CD4-positive, alpha-beta T cell treated with Interleukin-12 subunit alpha and Interleukin-12 subunit beta, for 1 hour (primary cell): ENCODE data around the gene VPS26B.
"Not testable (repeated sequence)": the region's sequence is repeated elsewhere in the genome, so short reads cannot be mapped to it uniquely, and the experiment has no call there.

ENCODE experiments used
- DNase-seq: peaks from one replicate; pipeline ENCODE4 v3.0.0-alpha.2; 2020

Gene VPS26B

GRCh38 chr11:134233729-134234179 lies 9.3 kb downstream of the VPS26B start:
- DNase-seq: no peak

- DNase-seq: no peak
These were observed 10.9 kb downstream of the VPS26B start for GRCh38 chr11:134235399-134235798.

- no peak for DNase-seq
These were observed 12.5 kb downstream of the VPS26B start for GRCh38 chr11:134236834-134237556.

GRCh38 chr11:134237557-134237922 lies 13.1 kb downstream of the VPS26B start:
- DNase-seq: no peak

DNA sequence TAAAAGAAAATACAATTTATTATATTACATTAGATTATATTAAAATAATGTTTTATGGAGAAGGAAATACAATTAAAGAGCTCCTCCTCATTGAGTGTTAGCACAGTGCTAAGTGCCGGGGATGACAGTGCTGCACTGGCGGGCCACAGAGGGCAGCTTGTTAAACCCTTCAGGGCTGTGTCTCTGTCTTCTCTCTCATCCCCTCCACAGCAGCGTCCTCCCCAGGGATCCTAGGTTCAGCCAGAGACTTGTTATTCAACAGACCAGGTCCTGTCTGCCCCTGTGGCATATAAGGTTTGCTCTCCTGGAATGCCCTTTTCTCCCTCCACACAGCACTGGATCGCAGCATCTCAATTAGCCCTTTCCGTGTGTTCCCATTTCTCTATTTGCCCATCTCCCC lies 14.5 kb downstream of the VPS26B start:
- no peak for DNase-seq

DNA sequence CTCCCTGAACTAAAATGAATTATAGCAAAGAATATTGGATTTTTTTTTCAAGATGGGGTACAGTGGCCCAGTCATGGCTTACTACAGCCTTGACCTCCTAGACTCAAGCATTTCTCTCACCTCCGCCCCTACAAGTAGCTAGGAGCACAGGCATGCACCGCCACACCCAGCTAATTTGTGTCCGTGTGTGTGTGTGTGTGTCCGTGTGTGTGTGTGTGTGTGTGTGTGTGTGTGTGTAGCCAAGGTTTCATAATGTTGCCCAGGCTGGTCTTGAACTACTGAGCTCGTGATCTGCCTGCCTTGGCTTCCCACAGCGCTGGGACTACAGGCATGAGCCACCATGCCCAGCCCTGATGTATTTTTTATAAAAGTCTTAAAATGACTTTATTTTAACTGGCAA lies 16.1 kb downstream of the VPS26B start:
- no peak for DNase-seq

- DNase-seq: no peak
These were observed 17.9 kb downstream of the VPS26B start for GRCh38 chr11:134242376-134242775.

GRCh38 chr11:134243913-134244312 lies 19.4 kb downstream of the VPS26B start:
- DNase-seq: no peak

- DNase-seq: peak; percentile 36
These were observed 20.1 kb downstream of the VPS26B start for GRCh38 chr11:134244593-134244992.

- no peak for DNase-seq
These were observed 21.0 kb downstream of the VPS26B start for GRCh38 chr11:134245434-134245833.

GRCh38 chr11:134246100-134246499 lies 21.6 kb downstream of the VPS26B start:
- DNase-seq: no peak

DNA sequence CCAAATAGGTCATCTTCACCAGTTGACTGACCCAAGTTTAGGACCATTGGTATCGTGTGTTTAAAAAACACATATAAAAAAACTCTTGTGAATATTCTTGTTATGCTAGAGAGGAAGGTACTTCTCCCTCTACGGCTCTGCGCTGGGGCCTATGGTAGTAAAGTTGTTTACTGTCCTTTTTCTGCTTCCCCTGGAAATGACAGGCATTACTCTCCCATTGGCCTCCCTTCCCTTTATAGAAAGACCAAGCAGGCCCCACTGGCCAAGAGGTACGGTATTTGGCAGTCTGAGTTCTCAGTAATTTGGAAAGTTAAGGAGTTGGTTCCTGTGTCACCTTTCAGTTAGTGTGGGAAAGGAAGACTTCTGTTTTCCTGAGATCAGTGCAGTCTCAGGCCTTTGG lies 22.2 kb downstream of the VPS26B start:
- DNase-seq: no peak

DNA sequence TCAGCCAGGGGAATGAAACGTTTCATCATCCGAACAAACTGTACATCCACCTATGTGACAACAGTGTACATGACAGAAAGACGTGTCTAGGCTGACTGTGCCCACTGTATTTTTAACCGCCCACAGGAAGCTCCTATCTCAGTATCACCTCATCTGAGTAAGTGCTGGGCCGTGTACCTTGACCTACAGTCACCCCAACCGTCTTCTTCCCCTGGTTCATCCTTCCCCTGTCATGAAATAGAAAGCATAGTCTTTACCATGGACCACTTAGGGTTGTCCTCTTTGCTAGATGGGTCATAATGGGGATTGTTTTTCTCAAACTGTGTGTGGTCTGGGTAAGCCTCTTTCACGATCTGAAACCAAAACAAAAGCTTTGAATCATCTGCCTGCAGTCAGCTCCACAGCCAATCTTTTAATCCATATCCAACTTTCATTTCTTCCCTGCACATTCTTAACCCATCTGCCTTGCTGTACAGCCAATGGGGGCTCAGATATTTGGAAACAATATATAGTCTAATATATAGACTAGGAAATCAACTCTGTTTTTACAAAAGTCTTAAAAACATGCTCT lies 24.5 kb downstream of the VPS26B start:
- DNase-seq: no peak

DNA sequence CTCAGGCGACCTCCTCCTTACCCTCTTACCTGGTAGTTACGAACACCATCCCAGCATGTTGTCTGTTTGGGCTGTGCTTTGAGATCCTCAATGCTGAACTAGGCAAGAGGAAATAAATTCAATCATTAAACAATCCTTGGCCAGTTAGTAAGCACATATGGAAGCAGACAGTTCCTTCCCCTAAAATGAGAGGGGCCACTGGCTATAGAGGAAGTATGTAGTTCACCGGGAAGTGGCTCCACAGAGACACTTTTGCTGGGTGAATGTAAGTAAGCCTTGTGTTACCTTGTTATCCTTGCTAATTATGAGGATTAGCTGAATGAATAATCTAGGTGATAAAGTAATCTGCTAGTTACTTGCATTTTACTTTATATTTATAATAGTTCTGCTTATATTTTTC lies 25.8 kb downstream of the VPS26B start:
- DNase-seq: no peak

- no peak for DNase-seq
These were observed 26.2 kb downstream of the VPS26B start for GRCh38 chr11:134250675-134251074.

DNA sequence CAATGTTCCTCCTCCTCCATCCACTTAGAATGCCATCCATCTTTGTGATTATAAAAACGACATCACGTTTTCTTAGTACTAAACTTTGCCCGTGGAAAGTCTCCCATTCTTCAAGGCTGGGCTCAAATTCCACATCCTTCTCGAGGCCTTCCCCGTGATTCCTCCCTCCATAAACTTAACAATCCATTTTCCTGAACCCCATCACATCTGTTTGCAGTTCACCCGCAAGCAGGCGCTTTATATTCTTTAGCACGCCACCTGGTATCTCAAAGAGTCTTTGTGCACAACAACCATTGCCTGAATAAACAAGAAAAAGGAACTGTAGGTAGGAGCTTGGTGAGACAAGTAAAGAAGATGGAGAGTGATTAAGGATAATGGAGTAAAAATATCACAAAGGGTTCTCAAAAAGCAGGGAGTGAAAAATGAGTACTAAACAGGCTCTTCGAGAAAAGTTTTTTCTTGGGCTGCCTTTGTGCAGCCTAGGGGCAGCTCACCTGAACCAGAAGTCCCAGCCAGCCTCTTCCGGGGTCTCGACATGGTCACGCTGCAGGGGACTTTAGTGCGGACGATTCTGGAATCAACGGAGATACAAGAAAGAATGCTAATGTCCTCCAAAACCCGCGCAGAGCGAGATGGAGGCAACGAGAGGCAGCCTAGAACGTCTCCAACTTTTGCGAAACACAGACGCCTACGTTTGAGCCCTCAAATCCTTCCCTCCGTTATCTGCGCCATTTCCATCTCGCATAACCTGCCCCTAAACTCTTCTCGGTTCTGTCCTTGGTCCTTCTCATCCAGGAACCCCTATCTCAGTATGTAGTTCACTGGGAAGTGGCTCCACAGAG lies 28.1 kb downstream of the VPS26B start:
- no peak for DNase-seq

DNA sequence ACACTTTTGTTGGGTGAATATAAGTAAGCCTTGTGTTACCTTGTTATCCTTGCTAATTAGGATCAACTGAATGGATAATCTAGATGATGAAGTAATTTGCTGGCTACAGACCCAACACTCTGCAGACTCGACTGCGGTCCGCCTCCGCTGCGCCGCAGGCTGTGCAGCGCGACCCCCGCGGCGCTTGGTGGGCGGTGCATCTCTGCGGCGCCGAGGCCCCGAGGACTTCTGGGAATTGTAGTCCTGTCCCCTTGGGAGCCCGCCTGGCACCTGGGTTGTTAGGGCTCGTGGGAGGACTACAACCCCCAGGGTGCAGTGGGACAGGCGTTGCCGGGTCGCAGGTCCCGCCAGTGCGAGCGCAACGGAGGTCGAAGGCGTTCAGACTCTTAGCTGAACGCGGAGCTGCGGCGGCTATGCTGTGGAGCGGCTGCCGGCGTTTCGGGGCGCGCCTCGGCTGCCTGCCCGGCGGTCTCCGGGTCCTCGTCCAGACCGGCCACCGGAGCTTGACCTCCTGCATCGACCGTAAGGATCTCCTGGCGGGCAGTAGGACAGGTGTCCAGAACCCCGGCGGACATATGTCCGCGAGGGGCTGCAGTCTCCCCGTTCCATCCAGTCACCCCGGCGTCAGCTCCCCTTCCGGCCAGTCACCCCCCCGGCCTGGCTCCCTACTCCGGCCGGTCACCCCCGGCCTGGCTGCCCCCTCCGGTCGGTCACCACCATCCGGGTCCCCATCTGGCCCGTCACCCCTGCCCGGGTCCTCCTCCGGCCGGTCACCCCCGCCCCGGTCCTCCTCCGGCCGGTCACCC lies 28.9 kb downstream of the VPS26B start, which contains the start of the genes ACAD8 and THYN1:
ACAD8 (plus strand) TSS at position 381 of the 806 bp plus-strand sequence; CDS start at position 414, 33 bp downstream.
THYN1 (minus strand) TSS at position 165 of the 806 bp plus-strand sequence. CDS start 470 bp downstream, outside the sequence.
- DNase-seq: peak; percentile 96

DNA sequence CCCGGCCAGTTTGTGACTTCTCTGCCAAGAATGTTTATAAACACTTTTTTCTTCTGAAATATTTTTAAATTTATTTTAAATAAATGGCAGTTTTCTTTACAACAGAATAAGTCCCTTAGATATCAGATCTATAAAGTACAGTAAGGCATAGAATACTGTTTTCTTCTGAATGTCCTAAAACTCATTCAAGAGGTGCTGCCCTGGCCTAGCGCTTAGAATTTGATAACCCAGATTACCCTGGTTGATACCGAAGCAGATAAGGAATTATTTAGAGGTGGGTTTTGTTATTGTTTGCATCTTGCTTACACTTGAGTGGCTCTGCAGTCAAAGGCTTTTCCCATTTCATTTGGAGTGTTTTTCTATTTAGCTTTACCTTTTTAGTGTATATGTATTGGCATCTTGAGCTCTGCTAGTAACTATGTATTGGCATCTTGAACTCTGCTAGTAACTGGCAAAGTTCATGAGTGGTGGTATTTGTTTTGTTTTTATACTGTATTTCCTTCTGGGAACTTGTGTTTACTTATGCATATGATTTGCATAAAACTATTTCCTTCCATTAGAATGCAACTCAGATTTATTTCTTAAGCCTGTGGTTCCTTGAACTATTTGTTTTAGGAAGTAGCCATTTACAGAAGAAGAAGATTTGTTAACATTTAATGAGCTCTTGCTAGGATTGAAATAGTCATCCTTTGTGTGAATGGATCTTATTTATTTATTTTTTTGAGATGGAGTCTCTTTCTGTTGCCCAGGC lies 30.1 kb downstream of the VPS26B start:
- DNase-seq: no peak

- DNase-seq: not testable (repeated sequence)
These were observed 30.7 kb downstream of the VPS26B start for GRCh38 chr11:134255184-134255561.

GRCh38 chr11:134257101-134257500 lies 32.6 kb downstream of the VPS26B start:
- DNase-seq: no peak

DNA sequence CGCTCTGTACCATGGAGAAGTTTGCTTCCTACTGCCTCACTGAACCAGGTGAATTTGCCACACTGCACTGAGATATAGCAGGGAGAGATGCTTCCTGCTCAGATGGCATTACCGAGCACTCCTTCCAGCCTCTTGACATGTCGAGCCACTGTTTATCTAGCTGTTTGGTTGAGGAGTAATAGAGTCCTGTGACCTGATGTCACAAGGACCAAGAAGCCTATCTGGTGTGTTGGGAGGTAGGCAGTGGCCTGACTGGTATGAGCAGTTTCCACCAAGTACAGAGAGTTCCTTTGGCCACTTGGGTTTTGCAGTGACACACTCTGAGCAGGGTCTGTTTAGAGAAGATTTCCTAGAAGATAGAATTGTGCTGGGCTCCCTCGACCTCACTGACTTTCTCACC lies 34.1 kb downstream of the VPS26B start:
- no peak for DNase-seq

DNA sequence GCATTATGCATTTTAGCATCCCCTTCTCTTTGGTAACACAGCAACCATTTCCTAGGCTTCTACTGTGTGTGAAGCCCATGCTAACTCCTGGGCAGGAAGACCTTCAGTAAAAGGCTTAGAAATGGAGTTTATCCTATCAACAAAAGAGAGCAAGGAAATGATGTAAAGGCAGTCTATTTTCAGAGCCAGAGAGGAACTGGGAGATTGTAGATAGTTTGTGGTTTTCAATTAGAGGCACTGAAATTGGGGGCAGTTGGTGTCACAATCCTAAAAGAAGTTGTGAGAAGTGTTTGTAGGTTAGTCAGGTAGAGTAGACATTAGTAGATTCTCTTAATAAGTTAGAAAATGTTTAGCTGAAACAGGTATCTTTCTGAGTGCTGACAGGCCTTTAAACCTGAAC lies 36.0 kb downstream of the VPS26B start:
- no peak for DNase-seq
